ENCODE results near the gene ATG9B.

- TF ChIP-seq CTCF (conservative IDR thresholded peaks at IDR 0.05; ENCODE audit: low read depth, low read length) (peak; percentile 60), EZH2 (IDR thresholded peaks at IDR 0.05; ENCODE audit: low read length, unreplicated experiment) (no peak), EZH2phosphoT487 (IDR thresholded peaks at IDR 0.05; ENCODE audit: borderline replicate concordance, low read length) (no peak)
These were observed 15.6 kb downstream of the ATG9B start for GRCh38 chr7:151008511-151009323.
